HUES6 (cell line): ENCODE data around the gene CPTP.
A peak's percentile ranks its signal among the peaks of the same experiment; 100 is the strongest.

Source experiments
- H3K27ac ChIP-seq: 2 replicates; pipeline ENCODE4 v1.7.0; 2013; ENCODE audit warnings: low read depth, mild to moderate bottlenecking, low read length, inconsistent platforms
- H3K27me3 ChIP-seq: 2 replicates; pipeline ENCODE4 v1.6.1; 2013; ENCODE audit warnings: low read length; ENCODE audit not compliant: control insufficient read depth, insufficient read depth
- H3K36me3 ChIP-seq: 2 replicates; pipeline ENCODE4 v1.6.1; 2013; ENCODE audit warnings: low read length; ENCODE audit not compliant: control insufficient read depth, insufficient read depth
- H3K4me1 ChIP-seq: 2 replicates; pipeline ENCODE4 v1.6.1; 2013; ENCODE audit warnings: low read length; ENCODE audit not compliant: control insufficient read depth, insufficient read depth
- H3K4me3 ChIP-seq: 2 replicates; pipeline ENCODE4 v1.5.1; 2013; ENCODE audit warnings: low read depth, low read length
- H3K9ac ChIP-seq: one replicate; pipeline ENCODE4 v1.6.1; 2013; ENCODE audit warnings: mild to moderate bottlenecking, low read length
- H3K9me3 ChIP-seq: 2 replicates; pipeline ENCODE4 v1.6.1; 2013; ENCODE audit warnings: low read depth, low read length; ENCODE audit not compliant: control insufficient read depth, insufficient read depth

The CPTP gene

DNA sequence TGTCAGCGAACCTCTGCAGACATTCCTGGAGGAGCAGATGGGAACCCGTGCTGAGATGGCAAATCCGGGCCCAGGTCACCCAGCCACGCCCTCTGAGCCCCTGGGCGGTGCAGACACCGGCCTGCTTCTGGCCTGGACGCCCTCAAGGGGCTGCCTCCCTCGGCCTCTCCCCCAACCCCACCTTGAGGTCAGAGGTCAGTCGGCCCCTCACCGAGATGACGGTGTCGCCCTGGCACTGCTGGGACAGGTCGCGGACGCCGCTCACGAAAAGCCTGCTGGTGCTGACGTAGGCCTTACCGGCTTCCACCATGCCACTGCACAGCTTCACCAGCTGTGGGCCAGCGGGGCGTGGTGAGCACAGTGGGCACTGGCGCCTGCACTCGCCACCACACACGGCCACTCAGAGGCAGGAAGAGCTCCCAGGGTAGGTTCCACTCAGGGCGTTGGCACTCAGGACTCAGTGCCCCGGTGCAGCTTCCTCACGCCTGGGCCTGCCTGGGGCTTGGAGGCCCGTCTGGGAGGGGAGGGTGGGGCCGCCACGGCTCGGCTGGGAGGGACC lies 21.6 kb upstream of the CPTP start:
- H3K4me1 ChIP-seq, result peaks cover 38% of the 10 kb centered on the region
- no peak overlapping the region for H3K4me3 ChIP-seq
- no peaks in the 10 kb centered on the region for H3K36me3 ChIP-seq
- H3K27ac ChIP-seq, result no peak overlapping the region
- H3K9me3 ChIP-seq, result no peaks in the 10 kb centered on the region
- no peak overlapping the region for H3K9ac ChIP-seq
- no peaks in the 10 kb centered on the region; the same call in 1 of the 2 replicates for H3K27me3 ChIP-seq

GRCh38 chr1:1303736-1304135 lies 20.9 kb upstream of the CPTP start:
- Histone ChIP-seq H3K4me3 (no peak overlapping the region), H3K27ac (no peak overlapping the region), H3K36me3 (no peaks in the 10 kb centered on the region), H3K27me3 (no peaks in the 10 kb centered on the region; the same call in 1 of the 2 replicates), H3K9me3 (no peaks in the 10 kb centered on the region), H3K9ac (no peak overlapping the region), H3K4me1 (peaks cover 38% of the 10 kb centered on the region)

GRCh38 chr1:1304331-1305299 lies 20.0 kb upstream of the CPTP start:
- H3K9me3 ChIP-seq, result no peaks in the 10 kb centered on the region
- H3K27ac ChIP-seq, result peak overlapping the region; percentile 84
- H3K27me3 ChIP-seq, result no peaks in the 10 kb centered on the region; the same call in 1 of the 2 replicates
- H3K4me1 ChIP-seq, result peaks cover 42% of the 10 kb centered on the region
- H3K4me3 ChIP-seq, result peak overlapping the region; percentile 50
- no peaks in the 10 kb centered on the region for H3K36me3 ChIP-seq
- H3K9ac ChIP-seq, result peak overlapping the region; percentile 65

- Histone ChIP-seq H3K4me3 (peak overlapping the region; percentile 89), H3K27ac (peak overlapping the region; percentile 84), H3K36me3 (peaks cover 8% of the 10 kb centered on the region; the same call in 1 of the 2 replicates), H3K4me1 (peaks cover 49% of the 10 kb centered on the region), H3K9ac (peak overlapping the region; percentile 65), H3K9me3 (no peaks in the 10 kb centered on the region), H3K27me3 (no peaks in the 10 kb centered on the region; the same call in 1 of the 2 replicates)
These were observed 19.1 kb upstream of the CPTP start for GRCh38 chr1:1305300-1306069.

GRCh38 chr1:1306070-1306660 lies 18.4 kb upstream of the CPTP start:
- Histone ChIP-seq H3K4me1 (peaks cover 49% of the 10 kb centered on the region), H3K27me3 (no peaks in the 10 kb centered on the region; the same call in 1 of the 2 replicates), H3K9ac (no peak overlapping the region), H3K36me3 (peaks cover 14% of the 10 kb centered on the region), H3K4me3 (peak overlapping the region; percentile 89), H3K27ac (no peak overlapping the region), H3K9me3 (no peaks in the 10 kb centered on the region)

DNA sequence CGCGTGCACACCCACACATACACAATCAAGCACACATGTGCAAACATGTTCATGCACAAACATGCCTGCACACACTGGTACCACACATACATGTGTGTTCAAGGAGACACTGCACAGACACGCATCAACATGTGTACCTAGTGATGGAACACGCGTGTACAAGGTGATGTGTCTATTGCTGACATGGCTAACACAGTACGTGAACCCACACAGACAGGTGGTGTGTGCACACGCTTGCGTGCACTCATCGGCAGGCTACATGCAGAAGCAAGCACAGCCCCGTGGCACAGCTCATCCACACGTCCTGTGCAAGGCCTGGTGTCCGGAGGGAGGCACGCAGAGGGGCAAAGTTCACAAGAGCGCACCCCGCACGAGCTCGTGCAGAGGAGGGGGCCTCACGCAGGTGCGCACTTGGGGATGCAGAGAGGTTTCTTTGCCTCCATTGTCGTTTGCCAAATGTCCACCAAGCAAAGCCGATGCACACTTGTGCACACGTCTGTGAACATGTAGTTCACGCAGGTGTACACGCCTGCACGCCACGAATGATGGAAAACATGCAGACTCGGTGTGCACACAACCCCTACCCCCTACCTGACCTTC lies 17.8 kb upstream of the CPTP start:
- Histone ChIP-seq H3K4me1 (peaks cover 49% of the 10 kb centered on the region), H3K27ac (no peak overlapping the region), H3K4me3 (peak overlapping the region; percentile 89), H3K27me3 (no peaks in the 10 kb centered on the region; the same call in 1 of the 2 replicates), H3K9ac (peak overlapping the region; percentile 85), H3K36me3 (peaks cover 20% of the 10 kb centered on the region), H3K9me3 (no peaks in the 10 kb centered on the region)

DNA sequence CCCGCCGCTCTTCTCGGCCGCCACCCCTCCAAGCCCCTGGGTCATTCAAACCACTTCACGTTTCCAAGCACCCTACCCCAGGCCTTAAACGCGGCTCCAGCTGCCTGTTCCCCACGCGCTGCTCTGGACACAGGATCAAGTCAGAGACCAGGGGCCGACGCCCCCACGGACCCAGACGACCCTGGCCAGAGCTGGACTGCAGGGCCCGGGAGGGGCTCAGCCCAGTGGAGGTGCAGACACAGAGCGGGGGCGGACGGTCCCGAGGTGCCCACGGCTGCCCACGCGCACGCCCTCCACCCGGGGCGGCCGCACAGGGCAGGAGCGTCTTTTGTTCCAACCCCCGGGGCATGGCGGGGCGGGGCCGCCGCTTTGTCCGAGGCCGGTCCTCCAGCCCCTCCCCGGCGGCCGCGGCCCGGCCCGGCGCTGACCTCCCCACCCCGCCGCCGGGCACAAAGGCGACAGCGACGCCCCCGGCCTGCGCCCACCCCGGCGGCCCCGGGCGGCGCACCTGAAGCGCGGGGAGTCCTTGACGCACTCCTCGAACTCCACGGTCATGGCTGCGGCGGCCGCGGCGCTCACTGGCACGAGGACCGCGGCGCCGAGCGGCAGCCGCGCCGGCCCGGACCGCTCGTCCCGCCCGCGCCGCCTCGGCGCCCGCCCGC lies 17.2 kb upstream of the CPTP start:
- H3K4me1 ChIP-seq, result peaks cover 49% of the 10 kb centered on the region
- no peaks in the 10 kb centered on the region; the same call in 1 of the 2 replicates for H3K27me3 ChIP-seq
- H3K4me3 ChIP-seq, result peak overlapping the region; percentile 89
- H3K9me3 ChIP-seq, result no peaks in the 10 kb centered on the region
- H3K36me3 ChIP-seq, result peaks cover 26% of the 10 kb centered on the region
- peak overlapping the region; percentile 85 for H3K9ac ChIP-seq
- H3K27ac ChIP-seq, result no peak overlapping the region; the same call in 1 of the 2 replicates

- Histone ChIP-seq H3K4me1 (peaks cover 45% of the 10 kb centered on the region), H3K27me3 (no peaks in the 10 kb centered on the region; the same call in 1 of the 2 replicates), H3K36me3 (peaks cover 33% of the 10 kb centered on the region), H3K9ac (peak within 1 kb of the TSS; percentile 85), H3K27ac (peak within 1 kb of the TSS; percentile 94; the same call in 1 of the 2 replicates), H3K9me3 (no peaks in the 10 kb centered on the region), H3K4me3 (peak within 1 kb of the TSS; percentile 89)
These were observed 16.5 kb upstream of the CPTP start, which contains the start of the genes ACAP3 and PUSL1 for GRCh38 chr1:1307923-1308755. TSS of gene ACAP3 (minus strand) at chr1:1307930. CDS start at chr1:1307815, 115 bp downstream. TSS of gene PUSL1 (plus strand) at chr1:1308597. CDS start at chr1:1308644, 47 bp downstream.

DNA sequence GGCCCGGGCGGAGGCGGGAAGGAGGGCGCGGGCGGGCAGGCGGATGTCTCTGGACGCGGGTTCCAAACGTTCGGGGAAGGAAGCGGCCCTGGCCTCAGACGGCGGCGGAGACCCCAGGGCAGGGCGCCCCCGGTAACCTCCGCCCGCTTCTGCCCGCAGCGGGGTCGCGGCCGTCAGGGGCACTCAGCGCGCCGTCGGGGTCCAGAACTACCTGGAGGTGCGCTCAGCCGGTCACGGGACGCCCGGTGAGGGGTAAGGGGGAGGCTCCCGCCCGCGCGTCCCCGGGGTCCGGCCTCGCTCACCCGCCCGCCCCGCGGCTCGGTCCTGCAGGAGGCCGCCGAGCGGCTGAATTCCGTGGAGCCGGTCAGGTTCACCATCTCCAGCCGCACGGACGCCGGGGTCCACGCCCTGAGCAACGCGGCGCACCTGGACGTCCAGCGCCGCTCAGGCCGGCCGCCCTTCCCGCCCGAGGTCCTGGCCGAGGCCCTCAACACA lies 15.8 kb upstream of the CPTP start:
- Histone ChIP-seq H3K9me3 (no peaks in the 10 kb centered on the region), H3K9ac (peak overlapping the region; percentile 83), H3K36me3 (peaks cover 40% of the 10 kb centered on the region), H3K27ac (peak overlapping the region; percentile 54; the same call in 1 of the 2 replicates), H3K4me1 (peaks cover 44% of the 10 kb centered on the region), H3K4me3 (peak overlapping the region; percentile 89), H3K27me3 (no peaks in the 10 kb centered on the region; the same call in 1 of the 2 replicates)
